Hepatocyte (in vitro differentiated cells): Measurements from ENCODE around the gene MRPL52. TPM values are rescaled to one million over a fixed set of nuclear protein-coding genes. Genes with fewer than 3 reads are reported as not detected.

Experiments
- DNase-seq: peaks from one replicate; pipeline ENCODE4 v3.0.0-alpha.2; 2016; ENCODE audit warnings: low spot score
- H2AFZ ChIP-seq: fragments of 200-600 bp; sonication (generic); 2 replicates; pipeline ENCODE4 v1.6.0; 2016; ENCODE audit warnings: antibody characterized with exemption, mild to moderate bottlenecking
- H3K27ac ChIP-seq: fragments of 200-600 bp; sonication (generic); 2 replicates; pipeline ENCODE4 v1.5.1; 2016; ENCODE audit warnings: mild to moderate bottlenecking
- H3K27me3 ChIP-seq: fragments of 200-600 bp; sonication (generic); 2 replicates; pipeline ENCODE4 v1.6.1; 2016
- H3K36me3 ChIP-seq: fragments of 200-600 bp; sonication (generic); replicated peaks from 2 replicates; pipeline ENCODE4 v1.5.1; 2016; ENCODE audit warnings: low read depth; ENCODE audit not compliant: insufficient read depth
- H3K4me1 ChIP-seq: fragments of 200-600 bp; sonication (generic); 2 replicates; pipeline ENCODE4 v1.5.1; 2016; ENCODE audit warnings: mild to moderate bottlenecking, moderate library complexity; ENCODE audit not compliant: insufficient read depth
- H3K4me2 ChIP-seq: fragments of 200-600 bp; sonication (generic); 2 replicates; pipeline ENCODE4 v1.6.0; 2016
- H3K4me3 ChIP-seq: fragments of 200-600 bp; sonication (generic); 2 replicates; pipeline ENCODE4 v1.5.1; 2016; ENCODE audit warnings: mild to moderate bottlenecking
- H3K79me2 ChIP-seq: fragments of 200-600 bp; sonication (generic); 2 replicates; pipeline ENCODE4 v1.6.0; 2017; ENCODE audit warnings: mild to moderate bottlenecking
- H3K9me2 ChIP-seq: fragments of 200-600 bp; sonication (generic); replicated peaks from 2 replicates; pipeline ENCODE4 v1.6.0; 2017; ENCODE audit warnings: mild to moderate bottlenecking; ENCODE audit not compliant: insufficient read depth
- H3K9me3 ChIP-seq: fragments of 200-600 bp; sonication (generic); 2 replicates; pipeline ENCODE4 v1.5.1; 2016; ENCODE audit warnings: low read depth, mild to moderate bottlenecking
- H4K20me1 ChIP-seq: fragments of 200-600 bp; sonication (generic); 2 replicates; pipeline ENCODE4 v1.6.0; 2016; ENCODE audit warnings: mild to moderate bottlenecking; ENCODE audit not compliant: insufficient read depth, poor library complexity, severe bottlenecking
- EZH2 ChIP-seq: fragments of 200-600 bp; sonication (generic); IDR thresholded peaks from 2 replicates; pipeline ENCODE4 v1.6.1; 2016; ENCODE audit warnings: antibody characterized with exemption, mild to moderate bottlenecking, borderline replicate concordance
- EZH2phosphoT487 ChIP-seq: fragments of 200-600 bp; sonication (generic); IDR thresholded peaks from one replicate; pipeline ENCODE4 v1.6.1; 2018; ENCODE audit warnings: antibody characterized with exemption, mild to moderate bottlenecking, low read depth, moderate library complexity; ENCODE audit not compliant: unreplicated experiment, severe bottlenecking
- WGBS: methylation state at CpG from one replicate; pipeline ENCODE4 v1.1.6; 2016; ENCODE audit warnings: low lambda C conversion rate; ENCODE audit errors: missing lambda C conversion rate; 5-methylcytosine and 5-hydroxymethylcytosine counted together
- polyA plus RNA-seq: library from polyadenylated mRNA; unstranded; fragments of >200 nt; fragmentation: Nextera tagmentation; extraction: Ambion mirVana; gene quantifications from 2 replicates; pipeline ENCODE4 v1.2.1, GENCODE V29; 2016
- total RNA-seq: library from RNA; depleted of rRNA; stranded (reverse); fragments of >200 nt; gene quantifications from 2 replicates; pipeline ENCODE4 v1.2.3, GENCODE V29; 2014
- TF ChIP-seq, protein P1 (sequence below): fragments of 200-600 bp; sonication (generic); IDR thresholded peaks from 2 replicates; pipeline ENCODE4 v1.5.1; 2016; ENCODE audit warnings: antibody characterized with exemption, mild to moderate bottlenecking; ENCODE audit not compliant: poor library complexity

The MRPL52 gene
- total and polyA plus RNA-seq, 2 experiments from 2014 or later, result 50.6 to 214 TPM

DNA sequence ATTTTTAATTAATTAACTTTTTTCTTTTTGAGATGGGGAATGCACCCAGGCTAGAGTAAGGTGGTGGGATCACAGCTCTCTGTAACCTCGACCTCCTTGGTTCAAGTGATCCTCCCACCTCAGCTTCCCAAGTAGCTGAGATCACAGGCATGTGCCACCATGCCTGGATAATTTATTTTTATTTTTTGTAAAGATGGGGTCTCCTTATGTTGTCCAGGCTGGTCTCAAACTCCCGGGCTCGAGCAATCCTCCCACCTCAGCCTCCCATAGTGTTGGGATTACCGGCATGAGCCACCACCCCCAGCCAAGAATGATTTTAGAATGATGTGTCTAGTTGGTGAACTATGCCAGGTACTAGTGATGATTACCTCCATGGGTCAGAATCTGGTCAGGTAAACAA, 35.3 kb downstream of the MRPL52 start:
- no peaks in the 10 kb centered on the region for H3K4me1 ChIP-seq
- H3K9me2 ChIP-seq, result no peaks in the 10 kb centered on the region
- no peak for TF ChIP-seq EZH2
- TF ChIP-seq EZH2phosphoT487, result no peak
- TF ChIP-seq, protein P1, sequence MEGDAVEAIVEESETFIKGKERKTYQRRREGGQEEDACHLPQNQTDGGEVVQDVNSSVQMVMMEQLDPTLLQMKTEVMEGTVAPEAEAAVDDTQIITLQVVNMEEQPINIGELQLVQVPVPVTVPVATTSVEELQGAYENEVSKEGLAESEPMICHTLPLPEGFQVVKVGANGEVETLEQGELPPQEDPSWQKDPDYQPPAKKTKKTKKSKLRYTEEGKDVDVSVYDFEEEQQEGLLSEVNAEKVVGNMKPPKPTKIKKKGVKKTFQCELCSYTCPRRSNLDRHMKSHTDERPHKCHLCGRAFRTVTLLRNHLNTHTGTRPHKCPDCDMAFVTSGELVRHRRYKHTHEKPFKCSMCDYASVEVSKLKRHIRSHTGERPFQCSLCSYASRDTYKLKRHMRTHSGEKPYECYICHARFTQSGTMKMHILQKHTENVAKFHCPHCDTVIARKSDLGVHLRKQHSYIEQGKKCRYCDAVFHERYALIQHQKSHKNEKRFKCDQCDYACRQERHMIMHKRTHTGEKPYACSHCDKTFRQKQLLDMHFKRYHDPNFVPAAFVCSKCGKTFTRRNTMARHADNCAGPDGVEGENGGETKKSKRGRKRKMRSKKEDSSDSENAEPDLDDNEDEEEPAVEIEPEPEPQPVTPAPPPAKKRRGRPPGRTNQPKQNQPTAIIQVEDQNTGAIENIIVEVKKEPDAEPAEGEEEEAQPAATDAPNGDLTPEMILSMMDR, result no peak
- DNase-seq, result no peak
- H3K9me3 ChIP-seq, result no peaks in the 10 kb centered on the region
- H3K36me3 ChIP-seq, result no peaks in the 10 kb centered on the region
- H2AFZ ChIP-seq, result no peak overlapping the region
- no peak overlapping the region for H3K4me2 ChIP-seq
- no peaks in the 10 kb centered on the region for H3K27me3 ChIP-seq
- 81% methylated on average over 4 of the region's 4 CpGs for WGBS
- no peak overlapping the region for H3K4me3 ChIP-seq
- no peaks in the 10 kb centered on the region for H3K79me2 ChIP-seq
- no peak overlapping the region for H3K27ac ChIP-seq
- no peaks in the 10 kb centered on the region for H4K20me1 ChIP-seq

DNA sequence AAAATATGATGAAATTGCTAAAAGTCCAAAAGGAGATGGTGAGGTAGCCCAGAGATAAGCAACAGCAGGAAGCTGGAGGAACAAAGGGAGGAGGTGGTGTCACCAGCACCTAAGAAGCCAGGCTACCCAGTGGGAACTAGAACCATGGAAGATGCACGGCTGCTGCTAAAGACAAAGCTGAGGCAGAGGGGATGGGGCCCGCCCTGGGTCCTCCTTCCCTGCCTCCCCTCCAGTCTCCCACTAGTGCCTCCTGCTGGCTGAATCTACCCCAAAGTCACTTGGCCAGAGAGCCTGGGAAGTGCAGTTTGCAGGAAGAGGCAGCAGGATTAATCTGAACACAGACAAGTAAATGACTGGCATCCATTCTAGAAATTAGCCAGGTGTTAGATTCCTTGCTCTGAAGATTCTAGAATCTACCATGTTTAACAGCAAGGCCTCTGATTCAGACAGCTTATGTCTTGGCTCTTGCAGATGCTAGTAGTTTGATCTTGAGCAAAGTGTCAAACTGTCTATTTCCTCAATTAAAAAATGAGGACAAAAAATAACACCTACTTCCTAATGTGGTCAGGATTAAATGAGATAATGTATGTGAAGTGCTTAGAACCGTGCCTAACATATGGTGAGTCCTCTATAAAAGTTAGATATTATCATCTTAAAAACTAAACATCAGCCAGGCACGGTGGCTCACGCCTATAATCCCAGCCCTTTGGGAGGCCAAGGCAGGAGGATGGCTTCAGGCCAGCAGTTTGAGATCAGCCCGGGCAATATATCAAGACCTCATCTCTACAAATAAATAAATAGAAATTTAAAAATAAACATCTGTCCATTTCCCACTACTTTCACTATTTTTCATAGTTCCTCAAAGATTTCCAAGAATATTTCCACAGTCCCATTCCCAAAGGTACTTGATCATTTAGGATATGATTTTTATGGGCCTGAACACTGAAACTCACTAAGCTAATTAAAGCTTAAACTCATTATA, 36.0 kb downstream of the MRPL52 start:
- Histone ChIP-seq H2AFZ (no peak overlapping the region), H3K79me2 (no peaks in the 10 kb centered on the region), H3K4me1 (peaks cover 7% of the 10 kb centered on the region), H3K9me3 (no peaks in the 10 kb centered on the region), H3K4me3 (no peak overlapping the region), H3K27ac (no peak overlapping the region), H4K20me1 (no peaks in the 10 kb centered on the region), H3K27me3 (no peaks in the 10 kb centered on the region), H3K4me2 (no peak overlapping the region), H3K36me3 (no peaks in the 10 kb centered on the region), H3K9me2 (no peaks in the 10 kb centered on the region)
- no peak for TF ChIP-seq EZH2
- TF ChIP-seq, protein P1, result peak; percentile 25
- WGBS, result 45% methylated on average over 6 of the region's 6 CpGs
- no peak for DNase-seq

DNA sequence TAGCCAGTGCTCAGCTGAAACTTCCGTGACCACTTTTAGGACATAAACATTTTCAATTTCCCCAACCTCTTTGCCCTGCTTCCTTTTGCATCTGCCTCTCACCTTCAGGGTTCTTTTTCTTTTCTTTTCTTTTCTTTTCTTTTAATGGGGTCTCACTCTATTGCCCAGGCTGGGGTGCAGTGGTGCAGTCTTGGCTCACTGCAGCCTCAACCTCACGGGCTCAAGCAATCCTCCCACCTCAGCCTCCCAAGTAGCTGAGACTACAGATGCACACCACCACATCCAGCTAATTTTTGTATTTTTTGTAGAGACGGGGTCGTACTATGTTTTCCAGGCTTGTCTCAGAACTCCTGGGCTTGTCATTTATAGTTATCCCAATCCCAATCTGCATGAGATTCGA, 37.2 kb downstream of the MRPL52 start:
- Histone ChIP-seq H3K36me3 (no peaks in the 10 kb centered on the region), H3K4me2 (no peak overlapping the region), H3K4me1 (peaks cover 8% of the 10 kb centered on the region), H3K27me3 (no peaks in the 10 kb centered on the region), H3K9me3 (no peaks in the 10 kb centered on the region), H4K20me1 (no peaks in the 10 kb centered on the region), H3K79me2 (no peaks in the 10 kb centered on the region), H3K27ac (no peak overlapping the region), H3K9me2 (no peaks in the 10 kb centered on the region), H2AFZ (no peak overlapping the region), H3K4me3 (no peak overlapping the region)
- no peak for DNase-seq
- no peak for TF ChIP-seq EZH2phosphoT487
- TF ChIP-seq EZH2, result no peak
- TF ChIP-seq, protein P1, result no peak
- WGBS, result 91% methylated on average over 5 of the region's 5 CpGs
